ENCODE measurements around the gene SHB. TPM values are rescaled to one million over a fixed set of nuclear protein-coding genes. Genes with fewer than 3 reads are reported as not detected.
A peak's percentile ranks its signal among the peaks of the same experiment; 100 is the strongest.

SHB gene
- total and polyA plus RNA-seq, 2 of the 13 experiments (the other 11 are each of a cell fraction or from before 2014, with no cell fraction given) = 19.4 to 20.7 TPM

- no peak for TF ChIP-seq FOXP4 (CRISPR knock-in tag; IDR thresholded peaks at IDR 0.05)
- no peak for TF ChIP-seq POGZ (CRISPR knock-in tag; IDR thresholded peaks at IDR 0.05)
- TF ChIP-seq ZNF44 (CRISPR knock-in tag; IDR thresholded peaks at IDR 0.05) = no peak
- no peak for TF ChIP-seq ZNF678 (CRISPR knock-in tag; IDR thresholded peaks at IDR 0.05)
- no peak for TF ChIP-seq EHMT2 (IDR thresholded peaks at IDR 0.05; ENCODE audit: borderline replicate concordance, low read depth, low read length)
- TF ChIP-seq, protein P1, sequence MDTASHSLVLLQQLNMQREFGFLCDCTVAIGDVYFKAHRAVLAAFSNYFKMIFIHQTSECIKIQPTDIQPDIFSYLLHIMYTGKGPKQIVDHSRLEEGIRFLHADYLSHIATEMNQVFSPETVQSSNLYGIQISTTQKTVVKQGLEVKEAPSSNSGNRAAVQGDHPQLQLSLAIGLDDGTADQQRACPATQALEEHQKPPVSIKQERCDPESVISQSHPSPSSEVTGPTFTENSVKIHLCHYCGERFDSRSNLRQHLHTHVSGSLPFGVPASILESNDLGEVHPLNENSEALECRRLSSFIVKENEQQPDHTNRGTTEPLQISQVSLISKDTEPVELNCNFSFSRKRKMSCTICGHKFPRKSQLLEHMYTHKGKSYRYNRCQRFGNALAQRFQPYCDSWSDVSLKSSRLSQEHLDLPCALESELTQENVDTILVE (CRISPR knock-in tag; IDR thresholded peaks at IDR 0.05) = peak; percentile 54; the same call in 1 of the 2 replicates
- TF ChIP-seq, protein P2, sequence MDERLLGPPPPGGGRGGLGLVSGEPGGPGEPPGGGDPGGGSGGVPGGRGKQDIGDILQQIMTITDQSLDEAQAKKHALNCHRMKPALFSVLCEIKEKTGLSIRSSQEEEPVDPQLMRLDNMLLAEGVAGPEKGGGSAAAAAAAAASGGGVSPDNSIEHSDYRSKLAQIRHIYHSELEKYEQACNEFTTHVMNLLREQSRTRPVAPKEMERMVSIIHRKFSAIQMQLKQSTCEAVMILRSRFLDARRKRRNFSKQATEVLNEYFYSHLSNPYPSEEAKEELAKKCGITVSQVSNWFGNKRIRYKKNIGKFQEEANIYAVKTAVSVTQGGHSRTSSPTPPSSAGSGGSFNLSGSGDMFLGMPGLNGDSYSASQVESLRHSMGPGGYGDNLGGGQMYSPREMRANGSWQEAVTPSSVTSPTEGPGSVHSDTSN (CRISPR knock-in tag; IDR thresholded peaks at IDR 0.05) = no peak
- peak; percentile 74 for TF ChIP-seq TARDBP (CRISPR knock-in tag; IDR thresholded peaks at IDR 0.05)
- 0 out of 2 replicates have a peak, but pooled peaks have one; percentile 20 for TF ChIP-seq SRF (IDR thresholded peaks at IDR 0.05; ENCODE audit: low read depth, low read length)
- TF ChIP-seq HNRNPL (IDR thresholded peaks at IDR 0.05; ENCODE audit: low read depth, low read length) = no peak
- no peak for TF ChIP-seq CBX5 (CRISPR knock-in tag; IDR thresholded peaks at IDR 0.05; ENCODE audit: borderline replicate concordance)
- no peak for TF ChIP-seq SALL2 (CRISPR knock-in tag; IDR thresholded peaks at IDR 0.05)
- no peak for TF ChIP-seq RFXAP (CRISPR knock-in tag; IDR thresholded peaks at IDR 0.05; ENCODE audit: borderline replicate concordance)
- no peak for TF ChIP-seq PRMT3 (CRISPR knock-in tag; IDR thresholded peaks at IDR 0.05; ENCODE audit: borderline replicate concordance, low read depth)
- no peak; the same call in 1 of the 2 replicates for TF ChIP-seq ETV5 (CRISPR knock-in tag; IDR thresholded peaks at IDR 0.05; ENCODE audit: borderline replicate concordance)
- peak; percentile 38; the same call in 1 of the 2 replicates for TF ChIP-seq THAP11 (CRISPR knock-in tag; IDR thresholded peaks at IDR 0.05)
- TF ChIP-seq GATAD2A (CRISPR knock-in tag; IDR thresholded peaks at IDR 0.05) = peak; percentile 44; the same call in 1 of the 2 replicates
- TF ChIP-seq THAP7 (CRISPR knock-in tag; IDR thresholded peaks at IDR 0.05) = no peak
These were observed 155.4 kb downstream of the SHB start (continued) for GRCh38 chr9:37913480-37914153.

Data from HepG2 (cell line).